Measurements from ENCODE around the gene MAPK6. TPM values are rescaled to one million over a fixed set of nuclear protein-coding genes. Genes with fewer than 3 reads are reported as not detected.

Gene MAPK6
- total and polyA plus RNA-seq, 2 donors (not counting 1 experiment from before 2014, with no cell fraction given), result 3.2 to 17.9 TPM

DNA sequence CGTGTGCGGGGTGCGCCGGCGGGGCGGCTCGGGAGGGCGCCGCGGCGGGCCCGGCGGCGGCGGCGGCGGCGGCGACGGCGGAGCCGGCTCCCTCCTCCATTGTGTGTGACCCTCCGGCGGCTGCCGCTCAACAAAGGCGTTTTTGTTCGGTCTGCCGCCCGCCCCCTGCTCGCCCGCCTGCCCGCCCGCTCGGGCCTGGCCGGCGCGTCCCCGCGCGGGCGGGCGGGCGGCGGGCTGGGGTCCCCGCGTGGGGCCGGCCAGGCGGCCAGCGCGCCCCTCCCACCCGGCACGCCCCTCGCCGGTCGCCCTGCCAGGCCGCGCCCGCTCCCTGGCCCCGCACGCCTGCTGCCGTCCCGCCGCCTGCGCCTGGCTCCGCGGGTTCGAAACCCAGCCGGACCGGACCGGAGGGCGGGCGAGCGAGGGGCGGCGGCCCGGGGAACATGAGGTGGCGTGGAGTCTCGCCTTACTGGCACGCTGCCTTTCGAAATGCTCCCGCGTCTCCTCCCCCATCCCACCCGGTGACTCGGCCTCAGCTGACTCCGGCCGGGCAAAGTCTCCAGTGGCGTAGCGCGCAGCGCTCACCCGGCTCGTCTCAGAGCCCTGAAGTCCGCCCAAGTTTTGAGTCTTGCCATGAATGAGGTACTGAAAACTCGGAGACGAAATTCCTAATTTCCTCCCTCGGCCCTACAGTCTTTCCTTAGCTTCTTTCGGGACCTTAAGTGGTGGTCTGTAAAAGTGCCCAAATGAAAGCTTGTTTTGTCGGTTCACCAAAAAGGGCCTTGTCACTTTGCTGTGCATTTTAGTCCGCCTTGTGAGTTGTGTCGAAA lies 588 bp downstream of the MAPK6 start:
- Histone ChIP-seq H3K27ac (ENCODE audit: low read length in 2 of 2) (peak overlapping the region; percentile 83 to 86), H3K79me2 (ENCODE audit: control insufficient read depth, insufficient read depth, low read length) (peaks cover 50% of the 10 kb centered on the region), H4K20me1 (ENCODE audit: control insufficient read depth, insufficient read depth, low read length, poor library complexity, severe bottlenecking) (peaks cover 29% of the 10 kb centered on the region), H3K4me1 (ENCODE audit: control insufficient read depth in 2 of 2, insufficient read depth in 2 of 2, low read length in 2 of 2) (peaks cover 24 to 27% of the 10 kb centered on the region in 2 donors), H3K9ac (ENCODE audit: low read length) (peak overlapping the region; percentile 77), H3K4me3 (ENCODE audit: control extremely low read depth in 1 of 5, extremely low read depth in 1 of 5, insufficient read depth in 1 of 5, low read depth in 2 of 5, low read length in 4 of 5) (peak overlapping the region; percentile 68 to 83 (median 81)), H2AFZ (ENCODE audit: insufficient read depth, low read depth, low read length, poor library complexity, severe bottlenecking) (peak overlapping the region; percentile 76), H3K4me2 (replicated peaks; ENCODE audit: low read depth, low read length, poor library complexity, severe bottlenecking) (peak overlapping the region; percentile 84), H3K9me3 (ENCODE audit: control extremely low read depth in 1 of 3, control insufficient read depth in 2 of 3, insufficient read depth in 1 of 3, low read length in 2 of 3) (no peaks in the 10 kb centered on the region), H3K36me3 (replicated peaks in 1 of 2; ENCODE audit: control extremely low read depth in 1 of 2, control insufficient read depth in 1 of 2, extremely low read depth in 1 of 2, insufficient read depth in 2 of 2, low read length in 1 of 2) (no peaks in the 10 kb centered on the region), H3K27me3 (replicated peaks in 1 of 4; ENCODE audit: control extremely low read depth in 1 of 4, control insufficient read depth in 3 of 4, insufficient read depth in 4 of 4, low read length in 3 of 4) (no peaks in the 10 kb centered on the region)
- no peak for TF ChIP-seq CTCF (IDR thresholded peaks at IDR 0.05)
- no peak for TF ChIP-seq EZH2 (IDR thresholded peaks at IDR 0.05; ENCODE audit: borderline replicate concordance, insufficient read depth, low read depth, low read length, poor library complexity, severe bottlenecking)
- Mint-ChIP-seq H3K27ac (peak overlapping the region; percentile 100), H3K4me1 (peaks cover 30% of the 10 kb centered on the region), H3K27me3 (no peaks in the 10 kb centered on the region), H3K4me3 (peak overlapping the region; percentile 98), H3K9me3 (ENCODE audit: insufficient read depth) (no peaks in the 10 kb centered on the region)
- peak; percentile 59 for ATAC-seq (ENCODE audit: low read depth)
- intact Hi-C loops (cut with micrococcal nuclease), result loop anchor here (1.0 to 2.0 kb wide), 4 partner anchors 48 to 549 kb away; partner anchors contain the start of genes ARPP19 and LEO1
- POLR2A ChIA-PET, result interaction anchor here (0.6 to 1.2 kb wide), 2 partner anchors 48 to 213 kb away, joined by 4 read pairs; partner anchors contain the start of gene LEO1
- under 1% methylated on average over 98 of the region's 100 CpGs for WGBS (ENCODE audit: insufficient coverage)
- CTCF ChIA-PET, result interaction anchor here (0.7 to 2.7 kb wide), 5 partner anchors 10 to 1072 kb away, joined by 3 to 6 read pairs (median 3); no protein-coding TSS in a partner anchor
- peak; percentile 81 for DNase-seq
